HG02970 (cell line): ENCODE measurements around the gene SCAANT1.

Experiments
- ATAC-seq: cut with Tn5 transposase; IDR thresholded peaks from one replicate; pipeline ENCODE4 v1.9.1; 2021; ENCODE audit warnings: mild to moderate bottlenecking, moderate library complexity, moderate number of reproducible peaks; ENCODE audit not compliant: unreplicated experiment, low FRiP score

Gene SCAANT1

GRCh38 chr3:63905731-63906620, 6.2 kb downstream of the SCAANT1 start:
- ATAC-seq = no peak

- no peak for ATAC-seq
Observed at GRCh38 chr3:63900459-63900858, 11.7 kb downstream of the SCAANT1 start.

- ATAC-seq = no peak
Observed at GRCh38 chr3:63900010-63900409, 12.2 kb downstream of the SCAANT1 start.

- no peak for ATAC-seq
Observed at GRCh38 chr3:63896332-63897030, 15.7 kb downstream of the SCAANT1 start.

GRCh38 chr3:63895422-63896189, 16.6 kb downstream of the SCAANT1 start:
- no peak for ATAC-seq

- no peak for ATAC-seq
Observed at GRCh38 chr3:63892773-63893352, 19.3 kb downstream of the SCAANT1 start.

GRCh38 chr3:63891518-63891917, 20.7 kb downstream of the SCAANT1 start:
- no peak for ATAC-seq

GRCh38 chr3:63886858-63887257, 25.3 kb downstream of the SCAANT1 start:
- ATAC-seq = no peak

GRCh38 chr3:63880653-63881052, 31.5 kb downstream of the SCAANT1 start:
- no peak for ATAC-seq

- ATAC-seq = no peak
Observed at GRCh38 chr3:63878394-63879060, 33.7 kb downstream of the SCAANT1 start.

- ATAC-seq = no peak
Observed at GRCh38 chr3:63877737-63878393, 34.3 kb downstream of the SCAANT1 start.

GRCh38 chr3:63876260-63876659, 35.9 kb downstream of the SCAANT1 start:
- no peak for ATAC-seq

- no peak for ATAC-seq
Observed at GRCh38 chr3:63875510-63875909, 36.7 kb downstream of the SCAANT1 start.

GRCh38 chr3:63874769-63875168, 37.4 kb downstream of the SCAANT1 start:
- no peak for ATAC-seq

- ATAC-seq = no peak
Observed at GRCh38 chr3:63872135-63872924, 39.9 kb downstream of the SCAANT1 start.

GRCh38 chr3:63870615-63871005, 41.6 kb downstream of the SCAANT1 start:
- no peak for ATAC-seq

GRCh38 chr3:63869940-63870614, 42.1 kb downstream of the SCAANT1 start:
- ATAC-seq = no peak

GRCh38 chr3:63867225-63867624, 45.0 kb downstream of the SCAANT1 start:
- ATAC-seq = no peak
